Breast epithelium (tissue), 3 donors: ENCODE measurements around the gene VPS41.

Experiments
- CTCF ChIP-seq, 3 donors: fragments of 450-650 bp; IDR thresholded peaks; one replicate each; pipeline ENCODE4 v1.5.1; 2016 to 2017; ENCODE audit warnings: antibody characterized with exemption in 3 of 3, mild to moderate bottlenecking in 3 of 3, moderate library complexity in 3 of 3
- POLR2A ChIP-seq: fragments of 450-650 bp; IDR thresholded peaks from one replicate; pipeline ENCODE4 v1.6.1; 2016; ENCODE audit warnings: antibody characterized with exemption, mild to moderate bottlenecking, moderate library complexity

GRCh38 chr7:38833329-38833728 lies 75.7 kb downstream of the VPS41 start:
- no peak for TF ChIP-seq CTCF (IDR thresholded peaks at IDR 0.05)
- no peak for TF ChIP-seq POLR2A
